Ovary (tissue), 9 donors: Measurements from ENCODE around the gene THSD4. TPM values are rescaled to one million over a fixed set of nuclear protein-coding genes. Genes with fewer than 3 reads are reported as not detected.

Experiments used
- DNase-seq, 5 donors: peaks; one replicate each; pipeline ENCODE4 v3.0.0-alpha.2; 2019 to 2020
- H3K27ac ChIP-seq, 2 donors: fragments of 200-600 bp; one replicate each; pipeline versions ENCODE4 v1.5.1 to v1.8.0; 2019 to 2022
- H3K27me3 ChIP-seq: fragments of 200-600 bp; one replicate; pipeline ENCODE4 v1.8.0; 2022
- H3K36me3 ChIP-seq: fragments of 200-600 bp; sonication (generic); one replicate; pipeline ENCODE4 v1.5.1; 2019
- H3K4me1 ChIP-seq: one replicate; pipeline ENCODE4 v1.8.1; 2013; ENCODE audit warnings: mild to moderate bottlenecking, moderate library complexity; ENCODE audit not compliant: insufficient read depth
- H3K4me3 ChIP-seq: fragments of 200-600 bp; sonication (generic); one replicate; pipeline ENCODE4 v1.5.1; 2017
- H3K9me3 ChIP-seq, 2 donors: fragments of 200-600 bp in 1 of 2; sonication (generic) in 1 of 2; one replicate each; pipeline versions ENCODE4 v1.5.1 to v1.8.1; 2013 to 2019; ENCODE audit warnings: mild to moderate bottlenecking in 1 of 2, moderate library complexity in 1 of 2
- EP300 ChIP-seq: sonication (generic); formaldehyde crosslinking; IDR thresholded peaks from one replicate; pipeline ENCODE4 v1.6.1; 2017; ENCODE audit warnings: antibody characterized with exemption
- POLR2A ChIP-seq: fragments of 450-650 bp; IDR thresholded peaks from one replicate; pipeline ENCODE4 v1.6.1; 2017; ENCODE audit warnings: antibody characterized with exemption, mild to moderate bottlenecking, moderate library complexity
- WGBS, 3 donors: extraction: QIAGEN DNeasy Blood & Tissue Kit in 1 of 3; methylation state at CpG; one replicate each; pipeline versions ENCODE4 v1.1.5 to v1.1.7; 2013 to 2017; 5-methylcytosine and 5-hydroxymethylcytosine counted together
- intact Hi-C, 4 donors: fragments of 100-400 bp; cut with DNase I; formaldehyde crosslinking; loops; one replicate each; pipeline versions ENCODE4 v1.11.0 to v1.15.1; 2022 to 2023
- polyA plus RNA-seq, 2 donors: library from polyadenylated mRNA; stranded (reverse); fragments of 200-250 nt in 1 of 2; fragments of 350-450 nt in 1 of 2; fragmentation: Illumina TruSeq in 1 of 2; extraction: RNeasy Lipid Tissue Mini Kit (QIAGEN cat#74804) in 1 of 2; gene quantifications; one replicate each; pipeline ENCODE4 v1.2.3, GENCODE V29; 2013 to 2014
- total RNA-seq, 7 donors: library from RNA; depleted of rRNA in 2 of 7; stranded (reverse); fragments of >200 nt in 2 of 7; fragmentation: NEBNext Ultra II Directional in 3 of 7; extraction: Animal tissue kit (Norgen Biotek cat#: 25700) in 3 of 7; gene quantifications; one replicate each; pipeline versions ENCODE4 v1.1.0 to v1.2.4, GENCODE V29; 2016 to 2023
- TF ChIP-seq, protein P1 (sequence below), 3 donors: fragments of 450-650 bp in 2 of 3; fragments of 200-600 bp in 1 of 3; IDR thresholded peaks; one replicate each; pipeline versions ENCODE4 v1.5.1 to v1.8.0; 2016 to 2022; ENCODE audit warnings: antibody characterized with exemption in 3 of 3, mild to moderate bottlenecking in 1 of 3
- donor health status: DM: no; HTN: no; CAD: no; lungs with moderate emphysema.
- donor health status: DM: no; HTN: no; CAD: no.
- donor health status: Bipolar disorder and iron deficiency.
- donor health status: DM: yes; HTN: yes; CAD: no.
- donor health status: DM: no; HTN: no; CAD: no.
- donor health status: DM: yes; HTN: yes; CAD: no.

THSD4 gene
- total and polyA plus RNA-seq, 9 donors, result 3.2 to 53.4 (median 13.5) TPM

DNA sequence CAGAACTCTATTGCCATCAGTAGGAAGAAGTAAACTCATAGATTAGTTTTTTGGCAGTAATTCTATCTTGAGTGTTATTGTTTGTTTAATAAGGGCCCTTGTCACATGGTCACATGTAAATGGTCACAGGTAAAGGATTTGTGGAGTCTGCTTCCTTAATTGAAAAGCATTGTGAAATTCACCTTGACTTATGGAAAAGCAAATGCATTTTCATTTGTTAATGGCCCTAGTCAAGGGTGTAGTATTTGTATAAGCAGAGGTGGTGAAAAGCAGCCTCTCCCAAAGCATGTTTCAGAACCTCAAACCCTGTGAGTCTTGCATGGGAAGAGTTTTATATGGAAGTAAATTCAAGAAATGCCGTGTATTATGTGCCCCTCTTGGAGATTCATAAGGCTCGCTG lies 497.6 kb downstream of the THSD4 start:
- Histone ChIP-seq H3K36me3 (no peaks in the 10 kb centered on the region), H3K27me3 (no peaks in the 10 kb centered on the region), H3K27ac (no peak overlapping the region), H3K4me1 (no peaks in the 10 kb centered on the region), H3K9me3 (no peaks in the 10 kb centered on the region), H3K4me3 (no peak overlapping the region)
- no peak for DNase-seq
- WGBS, 3 donors, result 96 to 98% (median 98%) methylated on average over 2 of the region's 2 CpGs
- no peak for TF ChIP-seq EP300
- TF ChIP-seq POLR2A, result no peak
- TF ChIP-seq, protein P1, sequence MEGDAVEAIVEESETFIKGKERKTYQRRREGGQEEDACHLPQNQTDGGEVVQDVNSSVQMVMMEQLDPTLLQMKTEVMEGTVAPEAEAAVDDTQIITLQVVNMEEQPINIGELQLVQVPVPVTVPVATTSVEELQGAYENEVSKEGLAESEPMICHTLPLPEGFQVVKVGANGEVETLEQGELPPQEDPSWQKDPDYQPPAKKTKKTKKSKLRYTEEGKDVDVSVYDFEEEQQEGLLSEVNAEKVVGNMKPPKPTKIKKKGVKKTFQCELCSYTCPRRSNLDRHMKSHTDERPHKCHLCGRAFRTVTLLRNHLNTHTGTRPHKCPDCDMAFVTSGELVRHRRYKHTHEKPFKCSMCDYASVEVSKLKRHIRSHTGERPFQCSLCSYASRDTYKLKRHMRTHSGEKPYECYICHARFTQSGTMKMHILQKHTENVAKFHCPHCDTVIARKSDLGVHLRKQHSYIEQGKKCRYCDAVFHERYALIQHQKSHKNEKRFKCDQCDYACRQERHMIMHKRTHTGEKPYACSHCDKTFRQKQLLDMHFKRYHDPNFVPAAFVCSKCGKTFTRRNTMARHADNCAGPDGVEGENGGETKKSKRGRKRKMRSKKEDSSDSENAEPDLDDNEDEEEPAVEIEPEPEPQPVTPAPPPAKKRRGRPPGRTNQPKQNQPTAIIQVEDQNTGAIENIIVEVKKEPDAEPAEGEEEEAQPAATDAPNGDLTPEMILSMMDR (IDR thresholded peaks at IDR 0.05), result no peak
- intact Hi-C loops, result no loop called here

DNA sequence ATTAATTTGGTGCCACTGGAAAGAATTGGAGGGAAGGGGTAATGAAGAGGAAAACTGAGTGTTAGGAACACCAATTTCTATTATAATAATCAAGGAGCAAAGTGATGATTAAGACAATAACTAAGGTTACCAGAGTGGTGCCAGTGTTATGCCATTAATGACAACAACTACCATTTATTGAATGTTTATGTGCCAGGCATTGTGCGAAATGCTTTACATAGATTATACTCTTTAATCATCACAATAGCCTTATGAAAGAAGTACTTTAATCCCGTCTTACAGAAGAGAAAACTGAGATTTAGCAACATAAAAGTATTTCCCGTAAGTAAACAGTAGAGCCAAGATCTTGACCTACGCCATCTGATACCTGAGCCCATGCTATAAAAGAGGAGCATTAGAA lies 507.8 kb downstream of the THSD4 start:
- Histone ChIP-seq H3K27ac (no peak overlapping the region), H3K36me3 (no peaks in the 10 kb centered on the region), H3K4me3 (no peak overlapping the region), H3K9me3 (no peaks in the 10 kb centered on the region), H3K4me1 (no peaks in the 10 kb centered on the region), H3K27me3 (no peaks in the 10 kb centered on the region)
- no peak for DNase-seq
- intact Hi-C loops, result no loop called here
- TF ChIP-seq EP300 (no peak), POLR2A (no peak)
- TF ChIP-seq, protein P1 (IDR thresholded peaks at IDR 0.05), result no peak
- 97 to 99% (median 98%) methylated on average over 4 of the region's 4 CpGs for WGBS, 3 donors

DNA sequence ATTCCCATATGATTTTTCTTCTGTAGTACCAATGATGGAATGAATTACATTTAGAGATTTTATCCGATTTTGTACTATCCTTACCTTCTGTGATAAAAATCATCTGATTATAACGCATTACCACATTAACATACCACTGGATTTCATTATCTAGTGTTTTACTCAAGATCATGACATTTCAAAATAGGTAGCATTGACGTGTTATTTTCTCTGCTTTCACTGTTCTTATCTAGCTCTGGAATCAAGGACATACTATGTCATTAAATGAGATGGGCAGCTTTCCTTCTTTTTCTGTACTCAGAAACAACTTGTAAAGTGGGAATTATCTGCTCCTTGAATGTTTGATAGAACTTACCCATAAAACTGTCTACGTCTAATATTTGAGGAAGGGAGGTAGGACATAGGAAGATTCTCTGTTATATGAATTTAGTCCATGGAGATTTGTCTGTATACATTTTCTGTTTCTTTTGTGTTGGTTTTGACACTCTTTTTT lies 511.4 kb downstream of the THSD4 start:
- TF ChIP-seq EP300 (no peak), POLR2A (no peak)
- TF ChIP-seq, protein P1 (IDR thresholded peaks at IDR 0.05), result no peak
- H3K9me3 ChIP-seq, result no peaks in the 10 kb centered on the region
- no peaks in the 10 kb centered on the region for H3K27me3 ChIP-seq
- DNase-seq, result no peak
- WGBS, 3 donors, result 92 to 94% (median 93%) methylated on average over 4 of the region's 4 CpGs
- no peaks in the 10 kb centered on the region for H3K36me3 ChIP-seq
- H3K4me3 ChIP-seq, result no peak overlapping the region
- no peaks in the 10 kb centered on the region for H3K4me1 ChIP-seq
- H3K27ac ChIP-seq, result no peak overlapping the region
- intact Hi-C loops, result no loop called here

DNA sequence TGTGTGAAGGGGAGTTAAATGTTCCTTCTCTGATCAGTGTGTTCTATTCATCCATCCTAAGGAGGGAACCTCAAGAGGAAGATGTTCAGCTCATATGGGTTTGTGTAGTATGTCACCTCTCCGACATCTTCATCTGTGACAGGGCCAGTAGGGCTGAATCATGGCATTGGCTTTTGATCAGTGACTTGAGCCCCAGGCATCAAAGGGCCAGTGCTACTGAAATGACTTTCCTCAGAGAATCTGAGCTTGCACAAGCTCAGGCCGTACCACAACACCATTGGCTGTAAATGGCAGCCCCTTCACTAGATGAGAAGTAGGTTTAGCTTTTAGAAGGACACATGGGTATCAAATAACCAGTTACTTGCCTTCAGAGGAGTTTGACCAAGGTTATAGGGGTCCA lies 511.9 kb downstream of the THSD4 start:
- TF ChIP-seq EP300, result no peak
- TF ChIP-seq, protein P1 (IDR thresholded peaks at IDR 0.05), result no peak
- no peak for TF ChIP-seq POLR2A
- H3K4me3 ChIP-seq, result no peak overlapping the region
- no peaks in the 10 kb centered on the region for H3K36me3 ChIP-seq
- DNase-seq, result no peak
- WGBS, 3 donors, result 94 to 100% (median 96%) methylated on average over 2 of the region's 2 CpGs
- no peaks in the 10 kb centered on the region for H3K9me3 ChIP-seq
- intact Hi-C loops, result no loop called here
- H3K27me3 ChIP-seq, result no peaks in the 10 kb centered on the region
- no peak overlapping the region for H3K27ac ChIP-seq
- no peaks in the 10 kb centered on the region for H3K4me1 ChIP-seq
